Upper lobe of left lung (tissue), 6 donors: ENCODE results near the gene OTULIN. TPM values are rescaled to one million over a fixed set of nuclear protein-coding genes. Genes with fewer than 3 reads are reported as not detected.

Experiments used
- ATAC-seq, 2 donors: fragments of 200-7000 bp; cut with Tn5 transposase; one replicate each; pipeline ENCODE4 v1.9.1; 2022; ENCODE audit warnings: mild to moderate bottlenecking in 2 of 2, moderate library complexity in 2 of 2; ENCODE audit not compliant: low FRiP score in 2 of 2
- DNase-seq, 2 donors: peaks; one replicate each; pipeline ENCODE4 v3.0.0-alpha.2; 2019 to 2020
- H3K27ac ChIP-seq, 4 donors: fragments of 200-600 bp; sonication (generic); one replicate each; pipeline ENCODE4 v1.5.1; 2016 to 2019
- H3K27me3 ChIP-seq, 4 donors: fragments of 200-600 bp; sonication (generic); one replicate each; pipeline ENCODE4 v1.5.1; 2017 to 2019
- H3K36me3 ChIP-seq, 4 donors: fragments of 200-600 bp; sonication (generic); one replicate each; pipeline ENCODE4 v1.5.1; 2016 to 2019
- H3K4me1 ChIP-seq, 4 donors: fragments of 200-600 bp; sonication (generic); one replicate each; pipeline ENCODE4 v1.5.1; 2018 to 2019
- H3K4me3 ChIP-seq, 4 donors: fragments of 200-600 bp; sonication (generic); one replicate each; pipeline ENCODE4 v1.5.1; 2017 to 2019; ENCODE audit warnings: mild to moderate bottlenecking in 2 of 4, moderate library complexity in 1 of 4
- H3K9me3 ChIP-seq, 4 donors: fragments of 200-600 bp; sonication (generic); one replicate each; pipeline ENCODE4 v1.5.1; 2018 to 2019
- CTCF ChIP-seq, 6 experiments: fragments of 450-650 bp in 4 of 6; fragments of 200-600 bp in 2 of 6; sonication (generic) in 2 of 6; IDR thresholded peaks; one replicate each; pipeline ENCODE4 v1.5.1; 2016 to 2019; ENCODE audit warnings: antibody characterized with exemption in 6 of 6
- EP300 ChIP-seq, 4 donors: sonication (generic); formaldehyde crosslinking; IDR thresholded peaks; one replicate each; pipeline ENCODE4 v1.5.1; 2017; ENCODE audit warnings: antibody characterized with exemption in 4 of 4, control low read depth in 2 of 4
- POLR2A ChIP-seq, 4 donors: fragments of 450-650 bp; IDR thresholded peaks; one replicate each; pipeline ENCODE4 v1.5.1; 2016 to 2017; ENCODE audit warnings: antibody characterized with exemption in 4 of 4, mild to moderate bottlenecking in 2 of 4
- POLR2AphosphoS5 ChIP-seq, 2 donors: sonication (generic); formaldehyde crosslinking; IDR thresholded peaks; one replicate each; pipeline ENCODE4 v1.5.1; 2017; ENCODE audit warnings: antibody characterized with exemption in 2 of 2
- WGBS, 2 donors: methylation state at CpG; one replicate each; pipeline ENCODE4 v1.1.5; 2017 to 2018; 5-methylcytosine and 5-hydroxymethylcytosine counted together
- total RNA-seq, 6 donors: library from RNA; depleted of rRNA in 4 of 6; stranded (reverse); fragments of >200 nt in 4 of 6; gene quantifications; one replicate each; pipeline versions ENCODE4 v1.1.0 to v1.2.1, GENCODE V29; 2016 to 2021
- donor health status: DM: no; HTN: no; CAD: no; lungs with moderate emphysema.
- donor health status: DM: no; HTN: yes; CAD: no; lungs with severe emphysema.

OTULIN gene
- total RNA-seq, 6 donors from 2014 or later: 31.0 to 81.1 (median 38.3) TPM

GRCh38 chr5:14666357-14666756 lies 1.8 kb downstream of the OTULIN start:
- no peak for ATAC-seq
- TF ChIP-seq CTCF (IDR thresholded peaks at IDR 0.05): no peak
- TF ChIP-seq EP300 (IDR thresholded peaks at IDR 0.05): no peak
- no peak for TF ChIP-seq POLR2AphosphoS5 (IDR thresholded peaks at IDR 0.05)
- no peak for TF ChIP-seq POLR2A (IDR thresholded peaks at IDR 0.05)
- peak overlapping the region in 2 of 4 donors; percentile 78 to 90 for H3K4me3 ChIP-seq
- WGBS, 2 donors: 46 to 64% methylated on average over 2 of the region's 2 CpGs
- H3K36me3 ChIP-seq: no peaks in the 10 kb centered on the region
- H3K27ac ChIP-seq: peak overlapping the region in 1 of 4 donors; percentile 21
- H3K4me1 ChIP-seq: peaks cover 39 to 59% (median 43%) of the 10 kb centered on the region in 4 donors
- no peaks in the 10 kb centered on the region for H3K27me3 ChIP-seq
- no peaks in the 10 kb centered on the region for H3K9me3 ChIP-seq
- no peak for DNase-seq

- no peak overlapping the region for H3K4me3 ChIP-seq
- H3K36me3 ChIP-seq: no peaks in the 10 kb centered on the region
- DNase-seq (no peak), ATAC-seq (no peak)
- H3K4me1 ChIP-seq: peaks cover 45 to 68% (median 53%) of the 10 kb centered on the region in 4 donors
- no peaks in the 10 kb centered on the region for H3K27me3 ChIP-seq
- H3K27ac ChIP-seq: peak overlapping the region in 1 of 4 donors; percentile 4
- H3K9me3 ChIP-seq: no peaks in the 10 kb centered on the region
- TF ChIP-seq CTCF (IDR thresholded peaks at IDR 0.05): no peak
- no peak for TF ChIP-seq EP300 (IDR thresholded peaks at IDR 0.05)
- 85% methylated on average over 8 of the region's 8 CpGs for WGBS, 2 donors
Observed at GRCh38 chr5:14667290-14667689, 2.8 kb downstream of the OTULIN start.

- ATAC-seq (no peak), DNase-seq (no peak)
- TF ChIP-seq EP300 (IDR thresholded peaks at IDR 0.05): no peak
- no peak for TF ChIP-seq POLR2A (IDR thresholded peaks at IDR 0.05)
- no peak for TF ChIP-seq POLR2AphosphoS5 (IDR thresholded peaks at IDR 0.05)
- no peak for TF ChIP-seq CTCF (IDR thresholded peaks at IDR 0.05)
- peak overlapping the region in 1 of 4 donors; percentile 4 for H3K27ac ChIP-seq
- H3K4me3 ChIP-seq: no peak overlapping the region
- 67 to 93% methylated on average over 1 of the region's 1 CpG for WGBS, 2 donors
- H3K4me1 ChIP-seq: peaks cover 50 to 73% (median 57%) of the 10 kb centered on the region in 4 donors
- H3K36me3 ChIP-seq: no peaks in the 10 kb centered on the region
- H3K9me3 ChIP-seq: no peaks in the 10 kb centered on the region
- no peaks in the 10 kb centered on the region for H3K27me3 ChIP-seq
Observed at GRCh38 chr5:14667770-14668169, 3.3 kb downstream of the OTULIN start.

- Histone ChIP-seq H3K4me1 (peaks cover 47 to 69% (median 56%) of the 10 kb centered on the region in 4 donors), H3K36me3 (no peaks in the 10 kb centered on the region), H3K9me3 (no peaks in the 10 kb centered on the region), H3K4me3 (no peak overlapping the region), H3K27me3 (no peaks in the 10 kb centered on the region), H3K27ac (no peak overlapping the region)
- TF ChIP-seq CTCF (IDR thresholded peaks at IDR 0.05): no peak
- no peak for TF ChIP-seq POLR2AphosphoS5 (IDR thresholded peaks at IDR 0.05)
- TF ChIP-seq EP300 (IDR thresholded peaks at IDR 0.05): peak in 1 of 4 donors; percentile 61
- TF ChIP-seq POLR2A (IDR thresholded peaks at IDR 0.05): no peak
- ATAC-seq (no peak), DNase-seq (peak in 1 of 2 donors; percentile 41)
- WGBS, 2 donors: 47 to 76% methylated on average over 5 of the region's 5 CpGs
Observed at GRCh38 chr5:14668181-14668591, 3.7 kb downstream of the OTULIN start.

GRCh38 chr5:14669415-14669814 lies 4.9 kb downstream of the OTULIN start:
- no peak overlapping the region for H3K27ac ChIP-seq
- H3K27me3 ChIP-seq: no peaks in the 10 kb centered on the region
- WGBS, 2 donors: 94 to 96% methylated on average over 5 of the region's 5 CpGs
- DNase-seq (no peak), ATAC-seq (no peak)
- no peak overlapping the region for H3K4me3 ChIP-seq
- H3K9me3 ChIP-seq: no peaks in the 10 kb centered on the region
- H3K4me1 ChIP-seq: peaks cover 50 to 64% (median 53%) of the 10 kb centered on the region in 4 donors
- no peak for TF ChIP-seq POLR2AphosphoS5 (IDR thresholded peaks at IDR 0.05)
- no peak for TF ChIP-seq CTCF (IDR thresholded peaks at IDR 0.05)
- TF ChIP-seq POLR2A (IDR thresholded peaks at IDR 0.05): no peak
- TF ChIP-seq EP300 (IDR thresholded peaks at IDR 0.05): no peak
- no peaks in the 10 kb centered on the region for H3K36me3 ChIP-seq
